NT2/D1 (cell line): ENCODE data around the gene BICC1.

Experiments used
- SUZ12 ChIP-seq: IDR thresholded peaks from 2 replicates; pipeline ENCODE4 v1.6.1; 2011; ENCODE audit not compliant: insufficient read length, insufficient read depth; ENCODE audit errors: extremely low read depth
- ZNF274 ChIP-seq: IDR thresholded peaks from 2 replicates; pipeline ENCODE4 v1.6.1; 2011; ENCODE audit warnings: mild to moderate bottlenecking, low read depth, low read length

DNA sequence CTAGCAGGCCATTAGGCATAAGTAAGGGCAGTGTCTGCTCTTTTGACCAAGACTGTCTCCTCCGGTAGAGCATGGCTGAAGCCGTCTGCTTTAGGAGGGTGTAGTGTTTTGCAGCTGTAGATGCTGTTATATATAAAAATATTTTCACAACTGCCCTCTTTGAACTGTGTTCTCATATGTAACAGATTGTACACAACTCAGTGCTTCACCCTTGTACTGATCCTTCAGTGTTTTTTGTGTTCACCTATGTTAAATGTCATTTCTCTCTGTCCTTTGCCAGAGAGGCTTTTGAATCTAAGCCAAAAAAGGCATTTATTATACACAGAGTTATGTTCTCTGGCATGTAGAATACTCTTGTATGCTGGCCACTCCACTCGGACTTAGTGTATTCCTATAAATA is 135.5 kb downstream of the BICC1 start:
- TF ChIP-seq SUZ12, result no peak
- no peak for TF ChIP-seq ZNF274
